ENCODE measurements around the gene MPZ. TPM values are rescaled to one million over a fixed set of nuclear protein-coding genes. Genes with fewer than 3 reads are reported as not detected.
"Not testable (repeated sequence)": the region's sequence is repeated elsewhere in the genome, so short reads cannot be mapped to it uniquely, and the experiment has no call there.

The MPZ gene
- total RNA-seq, 2 experiments from 2014 or later: 2.3 to 2.6 TPM

GRCh38 chr1:161261261-161262235 lies 48.2 kb downstream of the MPZ start:
- ChIA-PET POLR2A (interaction anchor here (0.6 kb wide), 1 partner anchor 45 kb away, joined by 7 read pairs; no protein-coding TSS in a partner anchor), CTCF (interaction anchor here (1.0 kb wide), 1 partner anchor 36 kb away, joined by 4 read pairs; the partner anchor contains the start of gene TOMM40L)

- POLR2A ChIA-PET: interaction anchor here (0.6 kb wide), 1 partner anchor 46 kb away, joined by 7 read pairs; no protein-coding TSS in a partner anchor
- CTCF ChIA-PET: interaction anchor here (1.0 kb wide), 1 partner anchor 35 kb away, joined by 4 read pairs; the partner anchor contains the start of gene TOMM40L
Observed at GRCh38 chr1:161260376-161261260, 49.1 kb downstream of the MPZ start.

GRCh38 chr1:161259765-161260164 lies 50.0 kb downstream of the MPZ start:
- ChIA-PET CTCF (interaction anchor here (1.8 kb wide), 1 partner anchor 122 kb away, joined by 7 read pairs; no protein-coding TSS in a partner anchor), POLR2A (no interaction called here)

GRCh38 chr1:161259345-161259702 lies 50.4 kb downstream of the MPZ start:
- ChIA-PET POLR2A (no interaction called here), CTCF (interaction anchor here (0.7 to 1.8 kb wide), 2 partner anchors 10 to 122 kb away, joined by 4 to 7 read pairs; no protein-coding TSS in a partner anchor)

- POLR2A ChIA-PET: no interaction called here
- CTCF ChIA-PET: interaction anchor here (0.7 to 1.8 kb wide), 2 partner anchors 9 to 123 kb away, joined by 4 to 7 read pairs; no protein-coding TSS in a partner anchor
Observed at GRCh38 chr1:161258439-161259344, 51.1 kb downstream of the MPZ start, which contains the start of gene PCP4L1. TSS of gene PCP4L1 (plus strand) at chr1:161258745. CDS start at chr1:161258975, 230 bp downstream.

GRCh38 chr1:161257109-161257508 lies 52.7 kb downstream of the MPZ start:
- CTCF ChIA-PET: interaction anchor here (0.6 to 1.1 kb wide), 2 partner anchors 9 to 36 kb away, joined by 3 to 4 read pairs; no protein-coding TSS in a partner anchor
- POLR2A ChIA-PET: not testable (repeated sequence)

- CTCF ChIA-PET, POLR2A ChIA-PET: not testable (repeated sequence)
Observed at GRCh38 chr1:161255955-161256520, 53.7 kb downstream of the MPZ start.

GRCh38 chr1:161255302-161255701 lies 54.5 kb downstream of the MPZ start:
- CTCF ChIA-PET, POLR2A ChIA-PET: not testable (repeated sequence)

Other genes with a start within 250 kb of the MPZ start
- gene ARHGAP30, start 240.1 kb downstream of the MPZ start, total RNA-seq: 100 to 1,000 TPM; 149 TPM
- gene NECTIN4, start 220.4 kb downstream of the MPZ start, total RNA-seq: under 1 TPM in 1 of 2 experiments, not detected in 1; 0.08 TPM
- gene KLHDC9, start 211.6 kb downstream of the MPZ start, total RNA-seq: under 1 TPM; 0.38 to 0.53 TPM
- 100 to 1,000 TPM; 148 to 159 TPM for gene PFDN2, start 191.9 kb downstream of the MPZ start, total RNA-seq
- 10 to 100 TPM; 38.6 to 40.3 TPM for gene NIT1, start 191.9 kb downstream of the MPZ start, total RNA-seq
- 10 to 100 TPM; 42.4 to 42.7 TPM for gene DEDD, start 177.3 kb downstream of the MPZ start, total RNA-seq
- gene UFC1, start 156.0 kb downstream of the MPZ start, total RNA-seq: 10 to 100 TPM; 99.0 to 99.9 TPM
- 10 to 100 TPM; 23.4 to 25.3 TPM for gene USP21, start 150.5 kb downstream of the MPZ start, total RNA-seq
- gene PPOX, start 143.5 kb downstream of the MPZ start, total RNA-seq: 10 to 100 TPM; 23.1 to 24.1 TPM
- 10 to 100 TPM; 56.4 to 58.9 TPM for gene B4GALT3, start 132.5 kb downstream of the MPZ start, total RNA-seq
- gene ADAMTS4, start 110.9 kb downstream of the MPZ start, total RNA-seq: under 1 TPM; 0.27 to 0.69 TPM
- 10 to 100 TPM; 87.3 to 88.8 TPM for gene NDUFS2, start 107.6 kb downstream of the MPZ start, total RNA-seq
- 1 to 10 TPM in 1 of 2 experiments, under 1 TPM in 1; 0.95 to 1.1 TPM for gene FCER1G, start 94.7 kb downstream of the MPZ start, total RNA-seq
- not detected for gene APOA2, start 86.3 kb downstream of the MPZ start, total RNA-seq
- 10 to 100 TPM; 23.7 to 25.1 TPM for gene TOMM40L, start 83.9 kb downstream of the MPZ start, total RNA-seq
- not detected for gene NR1I3, start 71.8 kb downstream of the MPZ start, total RNA-seq
- under 1 TPM in 1 of 2 experiments, not detected in 1; 0.13 TPM for gene PCP4L1, start 51.2 kb downstream of the MPZ start, total RNA-seq
- 100 to 1,000 TPM; 211 to 218 TPM for gene SDHC, start 4.4 kb upstream of the MPZ start, total RNA-seq
- gene CFAP126, start 57.9 kb upstream of the MPZ start, total RNA-seq: not detected
- not detected for gene FCGR2A, start 195.5 kb upstream of the MPZ start, total RNA-seq
- under 1 TPM; 0.75 to 0.95 TPM for gene HSPA6, start 214.6 kb upstream of the MPZ start, total RNA-seq
- gene FCGR3A, start 239.8 kb upstream of the MPZ start, total RNA-seq: not detected